K562 (cell line): ENCODE results near the gene RBM19. TPM values are rescaled to one million over a fixed set of nuclear protein-coding genes. Genes with fewer than 3 reads are reported as not detected.

ENCODE experiments used
- ATAC-seq: fragments of 200-7000 bp; cut with Tn5 transposase; 3 replicates; pipeline ENCODE4 v1.9.1; 2020; ENCODE audit warnings: moderate library complexity
- BruUV-seq: library from RNA; stranded (reverse); fragments of 400-500 nt; replicated peaks from 2 replicates; lab custom pipeline; 2021; lab: Mats Ljungman, UMichigan
- CTCF ChIA-PET: fragments of 300-600 bp; formaldehyde crosslinking; extraction: SDS; loops from one replicate; lab custom pipeline; 2021; ENCODE audit warnings: low intra/inter-chr PET ratio; lab: Yijun Ruan, JAX
- POLR2A ChIA-PET: fragments of 300-600, 350-650 bp; sonication (Branson Sonifier 250); formaldehyde crosslinking; extraction: SDS; loops from one replicate; lab custom pipeline; 2021; ENCODE audit warnings: antibody characterized with exemption, inconsistent platforms; lab: Yijun Ruan, JAX
- DNase-seq, 4 experiments: peaks; one replicate each; pipeline versions ENCODE4 v3.0.0 to v3.0.0-alpha.2; 2011 to 2018; ENCODE audit warnings: low spot score in 3 of 4, mixed read lengths in 3 of 4; ENCODE audit errors: extremely low read depth in 1 of 4
- FAIRE-seq: peaks from 2 replicates; lab custom pipeline; 2011; peaks lifted over from hg19 to GRCh38; lab: Jason Lieb, UNC
- H2AFZ ChIP-seq: 2 replicates; pipeline ENCODE4 v1.6.0; 2011; ENCODE audit warnings: low read depth, low read length, control low read depth, inconsistent platforms
- H3K27ac ChIP-seq: fragments of 200-600 bp; 3 replicates; pipeline ENCODE4 v1.8.0; 2011; ENCODE audit warnings: low read depth, mild to moderate bottlenecking, control low read depth, inconsistent platforms, low read length, moderate library complexity, mixed read lengths; ENCODE audit errors: extremely low read depth
- H3K27me3 ChIP-seq, 2 experiments: fragments of 300-600 bp in 1 of 2; 2 replicates in 1 of 2; 3 replicates in 1 of 2; pipeline versions ENCODE4 v1.6.0 to v1.8.0; 2011; ENCODE audit warnings: inconsistent platforms in 2 of 2, low read length in 2 of 2, mild to moderate bottlenecking in 1 of 2, mixed read lengths in 1 of 2, moderate library complexity in 1 of 2; ENCODE audit not compliant: control insufficient read depth in 2 of 2, insufficient read depth in 2 of 2
- H3K36me3 ChIP-seq: fragments of 300-600 bp; 3 replicates; pipeline ENCODE4 v1.8.0; 2011; ENCODE audit warnings: mild to moderate bottlenecking, low read length, inconsistent platforms; ENCODE audit not compliant: control insufficient read depth, insufficient read depth
- H3K4me1 ChIP-seq, 2 experiments: fragments of 200-600 bp in 1 of 2; replicated peaks in 1 of 2; 2 replicates in 1 of 2; 3 replicates in 1 of 2; pipeline versions ENCODE4 v1.5.1 to v1.8.0; 2011; ENCODE audit warnings: inconsistent platforms in 2 of 2, low read length in 2 of 2, mild to moderate bottlenecking in 1 of 2, mixed read lengths in 1 of 2, moderate library complexity in 1 of 2; ENCODE audit not compliant: control insufficient read depth in 2 of 2, insufficient read depth in 2 of 2
- H3K4me2 ChIP-seq: 2 replicates; pipeline ENCODE4 v1.6.1; 2011; ENCODE audit warnings: low read length, control low read depth, inconsistent platforms, mixed read lengths; ENCODE audit not compliant: insufficient read depth
- H3K4me3 ChIP-seq: fragments of 200-600 bp; sonication (generic), shearing (Covaris generic); 2 replicates; pipeline ENCODE4 v1.5.1; 2016; ENCODE audit warnings: control low read depth, inconsistent platforms
- H3K79me2 ChIP-seq: fragments of 200-600 bp; 3 replicates; pipeline ENCODE4 v1.8.0; 2011; ENCODE audit warnings: low read length, inconsistent platforms; ENCODE audit not compliant: control insufficient read depth, insufficient read depth
- H3K9ac ChIP-seq, 2 experiments: 2 replicates each; pipeline versions ENCODE4 v1.6.0 to v1.6.1; 2011; ENCODE audit warnings: low read depth in 2 of 2, low read length in 2 of 2, control low read depth in 1 of 2, inconsistent platforms in 1 of 2, mild to moderate bottlenecking in 1 of 2, mixed read lengths in 1 of 2; ENCODE audit not compliant: insufficient read depth in 1 of 2
- H3K9me1 ChIP-seq: one replicate; pipeline ENCODE4 v1.6.0; 2011; ENCODE audit warnings: inconsistent platforms, mild to moderate bottlenecking, low read length, moderate library complexity; ENCODE audit not compliant: control insufficient read depth, insufficient read depth
- H3K9me3 ChIP-seq: replicated peaks from 2 replicates; pipeline ENCODE4 v1.5.1; 2011; ENCODE audit warnings: low read depth, low read length, inconsistent platforms; ENCODE audit not compliant: control insufficient read depth, insufficient read depth
- H4K20me1 ChIP-seq: replicated peaks from 2 replicates; pipeline ENCODE4 v1.6.1; 2011; ENCODE audit warnings: low read length, inconsistent platforms, mixed read lengths; ENCODE audit not compliant: control insufficient read depth, insufficient read depth
- CBX2 ChIP-seq: fragments of 200-600 bp; sonication (generic); IDR thresholded peaks from one replicate; pipeline ENCODE4 v1.6.1; 2012; ENCODE audit warnings: mild to moderate bottlenecking, low read length, inconsistent platforms; ENCODE audit not compliant: insufficient read depth, poor library complexity, severe bottlenecking
- CHD2 ChIP-seq: IDR thresholded peaks from 2 replicates; pipeline ENCODE4 v1.6.1; 2011; ENCODE audit warnings: low read depth, low read length
- EGR1 ChIP-seq: fragments of 450-650 bp; conservative IDR thresholded peaks from 2 replicates; pipeline ENCODE4 v1.6.1; 2017; ENCODE audit warnings: mild to moderate bottlenecking
- JUN ChIP-seq, 2 experiments: sonication (generic) in 1 of 2; formaldehyde crosslinking in 1 of 2; IDR thresholded peaks; 2 replicates each; pipeline versions ENCODE4 v1.6.1 to v1.8.0; 2012 to 2022; ENCODE audit warnings: borderline replicate concordance in 2 of 2, mild to moderate bottlenecking in 2 of 2, improper control_type of control experiment in 1 of 2, low read depth in 1 of 2, low read length in 1 of 2, missing genetic modification reagents in 1 of 2
- KAT8 ChIP-seq: fragments of 450-650 bp; IDR thresholded peaks from 2 replicates; pipeline ENCODE4 v1.6.1; 2016; ENCODE audit warnings: low read depth, mild to moderate bottlenecking
- TAF9B ChIP-seq: fragments of 450-650 bp; IDR thresholded peaks from 2 replicates; pipeline ENCODE4 v1.6.1; 2018; ENCODE audit warnings: mild to moderate bottlenecking; ENCODE audit not compliant: partially characterized antibody
- U2AF2 ChIP-seq: fragments of 200-400 bp; formaldehyde crosslinking; optimal IDR thresholded peaks from 2 replicates; pipeline ENCODE3; 2017; ENCODE audit warnings: low read depth, mild to moderate bottlenecking, low read length
- WGBS: fragments of 100-300 bp; shearing (Covaris generic); methylation state at CpG from one replicate; pipeline ENCODE4 v1.1.6; 2016; ENCODE audit warnings: low coverage, mixed read lengths; ENCODE audit not compliant: insufficient coverage; ENCODE audit errors: missing lambda C conversion rate; 5-methylcytosine and 5-hydroxymethylcytosine counted together
- in situ Hi-C: fragments of 300-500 bp; cut with MboI; formaldehyde crosslinking; loops from 4 replicates; pipeline ENCODE4 v1.15.0; 2018; ENCODE audit warnings: inconsistent platforms, mixed read lengths
- intact Hi-C: fragments of 100-400 bp; cut with micrococcal nuclease; formaldehyde crosslinking; loops from 2 replicates; pipeline ENCODE4 v1.14.2; 2022
- polyA plus RNA-seq, 8 experiments: library from polyadenylated mRNA; depleted of rRNA in 4 of 8; stranded (reverse) in 5 of 8; unstranded in 3 of 8; fragments of >200 nt; fragmentation: Nextera tagmentation in 2 of 8; fragmentation: Illumina TruSeq in 1 of 8; extraction: Ambion mirVana in 2 of 8; extraction: Trizol in 1 of 8; gene quantifications; 2 replicates each; pipeline versions ENCODE4 v1.2.1 to v1.2.3, GENCODE V29; 2011 to 2014; ENCODE audit warnings: inconsistent platforms in 1 of 8, missing spikeins in 1 of 8
- total RNA-seq, 7 experiments: library from RNA; depleted of rRNA in 6 of 7; stranded (reverse); fragments of >200 nt in 6 of 7; fragmentation: Illumina TruSeq in 2 of 7; extraction: Trizol in 2 of 7; gene quantifications; 2 replicates each; pipeline versions ENCODE4 v1.2.1 to v1.2.3, GENCODE V29; 2011 to 2021; ENCODE audit warnings: low replicate concordance in 1 of 7

Gene RBM19
- total and polyA plus RNA-seq, 9 of the 15 experiments (the other 6 are each of a cell fraction or from before 2014, with no cell fraction given), result 16.0 to 58.4 (median 37.9) TPM

DNA sequence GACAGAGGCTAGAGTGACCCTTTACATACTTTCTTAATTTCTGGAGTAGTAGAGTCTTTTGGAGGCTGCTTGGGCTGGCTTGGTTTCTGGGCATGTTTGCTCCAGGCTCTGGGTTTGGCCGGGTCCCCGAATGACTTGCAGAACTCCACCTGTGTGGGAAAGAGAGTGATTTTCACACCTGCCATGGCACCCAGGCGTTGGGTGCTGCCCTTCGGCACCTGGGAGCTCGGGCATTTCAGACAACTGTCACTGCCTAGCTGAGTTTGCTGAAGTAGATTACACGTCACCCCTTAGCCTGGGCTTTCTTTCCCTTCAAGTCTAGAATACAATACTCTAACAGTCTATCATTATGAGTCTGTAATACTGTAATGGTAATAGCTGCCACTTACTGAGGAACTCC, 6.1 kb downstream of the RBM19 start:
- H3K4me3 ChIP-seq, result no peak overlapping the region
- H3K27me3 ChIP-seq, result no peaks in the 10 kb centered on the region
- ChIA-PET CTCF (no interaction called here), POLR2A (interaction anchor here (0.7 to 1.5 kb wide), 3 partner anchors 20 to 658 kb away, joined by 3 read pairs; no protein-coding TSS in a partner anchor)
- H3K9me1 ChIP-seq, result peaks cover 3% of the 10 kb centered on the region
- peaks cover 3 to 6% of the 10 kb centered on the region in 2 experiments; a peak in 3 of 5 replicates for H3K4me1 ChIP-seq
- no peak overlapping the region for H3K4me2 ChIP-seq
- intact Hi-C loops (no loop called here), in situ Hi-C loops (no loop called here)
- FAIRE-seq, result no peak
- no TSS peak for BruUV-seq
- TF ChIP-seq CHD2, result no peak
- TF ChIP-seq JUN (IDR thresholded peaks at IDR 0.05; ENCODE audit: borderline replicate concordance, low read depth, low read length), result no peak
- TF ChIP-seq JUN (CRISPR knock-in tag; IDR thresholded peaks at IDR 0.05; ENCODE audit: borderline replicate concordance), result no peak
- peaks cover 91% of the 10 kb centered on the region; the same call in 2 of the 3 replicates for H3K36me3 ChIP-seq
- H4K20me1 ChIP-seq, result no peaks in the 10 kb centered on the region; the same call in 1 of the 2 replicates
- 87% methylated on average over 6 of the region's 6 CpGs for WGBS
- no peak for DNase-seq
- ATAC-seq, result no peak
- peaks cover 22% of the 10 kb centered on the region for H3K79me2 ChIP-seq
- H3K9me3 ChIP-seq, result no peaks in the 10 kb centered on the region
- no peak overlapping the region for H2AFZ ChIP-seq
- no peak overlapping the region for H3K27ac ChIP-seq
- no peak overlapping the region for H3K9ac ChIP-seq

DNA sequence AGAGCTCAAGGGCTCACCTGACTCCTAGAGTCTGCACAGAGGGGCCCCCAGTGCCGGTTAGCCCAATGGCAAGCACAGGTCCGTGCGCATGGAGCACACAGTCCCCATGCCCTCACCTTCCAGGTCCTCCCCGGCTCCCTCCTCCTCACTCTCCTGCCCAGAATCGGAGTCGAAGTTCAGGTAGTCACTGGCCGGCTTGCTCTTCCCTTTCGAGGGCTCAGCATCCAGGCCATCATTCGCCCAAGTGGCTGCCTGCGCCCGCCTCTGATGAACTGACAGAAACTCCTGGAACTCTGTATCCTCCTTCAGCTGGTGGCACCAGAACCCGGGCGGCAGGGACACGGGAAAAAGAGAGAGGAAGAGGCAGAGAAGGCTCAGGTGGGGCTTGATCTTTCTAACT, 7.0 kb downstream of the RBM19 start:
- no peaks in the 10 kb centered on the region for H3K27me3 ChIP-seq
- H3K27ac ChIP-seq, result no peak overlapping the region
- no peaks in the 10 kb centered on the region; the same call in 1 of the 2 replicates for H4K20me1 ChIP-seq
- no peak for ATAC-seq
- intact Hi-C loops, result no loop called here
- H2AFZ ChIP-seq, result no peak overlapping the region
- peaks cover 13% of the 10 kb centered on the region for H3K79me2 ChIP-seq
- no TSS peak for BruUV-seq
- no peak overlapping the region for H3K4me3 ChIP-seq
- no peaks in the 10 kb centered on the region for H3K9me3 ChIP-seq
- H3K9ac ChIP-seq, result no peak overlapping the region
- CTCF ChIA-PET, result no interaction called here
- in situ Hi-C loops, result no loop called here
- no peak for DNase-seq
- POLR2A ChIA-PET, result no interaction called here
- H3K4me2 ChIP-seq, result no peak overlapping the region
- H3K36me3 ChIP-seq, result peaks cover 93% of the 10 kb centered on the region; the same call in 2 of the 3 replicates
- peaks cover 4% of the 10 kb centered on the region for H3K9me1 ChIP-seq
- TF ChIP-seq U2AF2, result no peak
- TF ChIP-seq TAF9B, result no peak
- no peak for TF ChIP-seq KAT8
- no peak for TF ChIP-seq CBX2
- TF ChIP-seq EGR1, result no peak
- TF ChIP-seq, all 486 proteins: peak for 0
- H3K4me1 ChIP-seq, result no peaks in the 10 kb centered on the region; a peak in 2 of 5 replicates
- no peak for FAIRE-seq
- 93% methylated on average over 12 of the region's 14 CpGs for WGBS
